Cardiac muscle cell (in vitro differentiated cells and primary cell): ENCODE results near the gene TAMALIN. TPM values are rescaled to one million over a fixed set of nuclear protein-coding genes. Genes with fewer than 3 reads are reported as not detected.

ENCODE experiments used
- DNase-seq, 2 donors: peaks; one replicate each; pipeline versions ENCODE4 v3.0.0 to v3.0.0-alpha.2; 2010 to 2017; ENCODE audit warnings: low read depth in 1 of 2, low spot score in 1 of 2
- H3K27ac ChIP-seq: fragments of 200-600 bp; sonication (generic); 2 replicates; pipeline ENCODE4 v1.5.1; 2016
- H3K27me3 ChIP-seq: fragments of 200-600 bp; sonication (generic); 2 replicates; pipeline ENCODE4 v1.6.0; 2016; ENCODE audit warnings: control low read depth
- H3K36me3 ChIP-seq: fragments of 200-600 bp; sonication (generic); 2 replicates; pipeline ENCODE4 v1.5.1; 2016; ENCODE audit warnings: control low read depth
- H3K4me1 ChIP-seq: fragments of 200-600 bp; sonication (generic); 2 replicates; pipeline ENCODE4 v1.8.1; 2017; ENCODE audit warnings: low read depth, mild to moderate bottlenecking, mixed run types
- H3K4me3 ChIP-seq: fragments of 200-600 bp; sonication (generic); 2 replicates; pipeline ENCODE4 v1.5.1; 2016; ENCODE audit warnings: mild to moderate bottlenecking
- H3K9me3 ChIP-seq: fragments of 200-600 bp; sonication (generic); 2 replicates; pipeline ENCODE4 v1.5.1; 2017; ENCODE audit warnings: low read depth, mild to moderate bottlenecking, control low read depth
- CTCF ChIP-seq: IDR thresholded peaks from 2 replicates; pipeline ENCODE4 v1.5.1; 2012; ENCODE audit warnings: low read depth, mild to moderate bottlenecking, low read length
- polyA plus RNA-seq: library from polyadenylated mRNA; unstranded; fragments of >200 nt; fragmentation: Nextera tagmentation; extraction: Ambion mirVana; gene quantifications from 2 replicates; pipeline ENCODE4 v1.2.1, GENCODE V29; 2016
- total RNA-seq: library from RNA; depleted of rRNA; stranded (reverse); fragments of >200 nt; gene quantifications from 2 replicates; pipeline ENCODE4 v1.2.3, GENCODE V29; 2016

TAMALIN gene
- total RNA-seq (8.2 and 12.5 TPM in 2 replicates), polyA plus RNA-seq (8.2 and 15.0 TPM in 2 replicates)

- TF ChIP-seq CTCF = no peak
- Histone ChIP-seq H3K4me1 (peaks cover 17% of the 10 kb centered on the region), H3K27me3 (peaks cover 11% of the 10 kb centered on the region), H3K4me3 (peak within 1 kb of the TSS; percentile 57), H3K27ac (no peak within 1 kb of the TSS), H3K36me3 (no peaks in the 10 kb centered on the region), H3K9me3 (no peaks in the 10 kb centered on the region)
- peak; percentile 80 to 85 for DNase-seq
Observed at GRCh38 chr12:52006726-52007157, at the start of gene TAMALIN. TAMALIN (plus strand) TSS chr12:52006946; CDS start chr12:52007020, 74 bp downstream.

GRCh38 chr12:51958542-51958941 is 48.2 kb upstream of the TAMALIN start:
- Histone ChIP-seq H3K4me1 (peaks cover 48% of the 10 kb centered on the region), H3K27ac (no peak overlapping the region), H3K27me3 (no peaks in the 10 kb centered on the region), H3K9me3 (no peaks in the 10 kb centered on the region), H3K4me3 (no peak overlapping the region), H3K36me3 (peaks cover 4% of the 10 kb centered on the region)
- DNase-seq = no peak
- TF ChIP-seq CTCF = no peak

- H3K36me3 ChIP-seq = peaks cover 4% of the 10 kb centered on the region
- H3K27me3 ChIP-seq = no peaks in the 10 kb centered on the region
- DNase-seq = peak in 1 of 2 donors; percentile 53
- H3K4me1 ChIP-seq = peaks cover 41% of the 10 kb centered on the region
- H3K27ac ChIP-seq = no peak overlapping the region
- no peaks in the 10 kb centered on the region for H3K9me3 ChIP-seq
- no peak for TF ChIP-seq CTCF
- H3K4me3 ChIP-seq = no peak overlapping the region
Observed at GRCh38 chr12:51959211-51959610, 47.5 kb upstream of the TAMALIN start.

GRCh38 chr12:51959921-51960320 is 46.8 kb upstream of the TAMALIN start:
- Histone ChIP-seq H3K27me3 (no peaks in the 10 kb centered on the region), H3K36me3 (peaks cover 4% of the 10 kb centered on the region), H3K4me1 (peaks cover 34% of the 10 kb centered on the region), H3K27ac (no peak overlapping the region), H3K9me3 (no peaks in the 10 kb centered on the region), H3K4me3 (no peak overlapping the region)
- no peak for DNase-seq
- TF ChIP-seq CTCF = no peak

GRCh38 chr12:51960488-51960887 is 46.3 kb upstream of the TAMALIN start:
- Histone ChIP-seq H3K4me1 (peaks cover 28% of the 10 kb centered on the region), H3K9me3 (no peaks in the 10 kb centered on the region), H3K27ac (no peak overlapping the region), H3K4me3 (no peak overlapping the region), H3K36me3 (peaks cover 4% of the 10 kb centered on the region), H3K27me3 (no peaks in the 10 kb centered on the region)
- no peak for TF ChIP-seq CTCF
- no peak for DNase-seq

GRCh38 chr12:51960890-51961289 is 45.9 kb upstream of the TAMALIN start:
- no peak for TF ChIP-seq CTCF
- DNase-seq = no peak
- no peaks in the 10 kb centered on the region for H3K27me3 ChIP-seq
- peaks cover 24% of the 10 kb centered on the region for H3K4me1 ChIP-seq
- H3K27ac ChIP-seq = no peak overlapping the region
- H3K36me3 ChIP-seq = peaks cover 4% of the 10 kb centered on the region
- no peak overlapping the region for H3K4me3 ChIP-seq
- no peaks in the 10 kb centered on the region for H3K9me3 ChIP-seq
